Posterior vena cava (tissue), 2 donors: ENCODE results near the gene KL. TPM values are rescaled to one million over a fixed set of nuclear protein-coding genes. Genes with fewer than 3 reads are reported as not detected.

Experiments
- DNase-seq: peaks from one replicate; pipeline ENCODE4 v3.0.0-alpha.2; 2020; ENCODE audit warnings: low spot score
- intact Hi-C, 2 donors: fragments of 100-400 bp; cut with DNase I; formaldehyde crosslinking; loops; one replicate each; pipeline versions ENCODE4 v1.14.1 to v1.14.2; 2022 to 2023
- total RNA-seq, 2 donors: library from RNA; stranded (reverse); fragmentation: NEBNext Ultra II Directional; extraction: Animal tissue kit (Norgen Biotek cat#: 25700); gene quantifications; one replicate each; pipeline ENCODE4 v1.2.1, GENCODE V29; 2021
- donor health status: DM: yes; HTN: yes; CAD: no.
- donor health status: DM: yes; HTN: yes; CAD: no.

KL gene
- total RNA-seq, 2 donors from 2014 or later: 2.1 to 2.4 TPM

GRCh38 chr13:33072759-33073158 lies 56.5 kb downstream of the KL start:
- DNase-seq: no peak
- intact Hi-C loops: no loop called here

- no peak for DNase-seq
- intact Hi-C loops: no loop called here
Observed at GRCh38 chr13:33073338-33073737, 57.1 kb downstream of the KL start.

- DNase-seq: no peak
Observed at GRCh38 chr13:33076001-33076992, 60.1 kb downstream of the KL start.

GRCh38 chr13:33078263-33078662 lies 62.0 kb downstream of the KL start:
- intact Hi-C loops: no loop called here

More at GRCh38 chr13:33076001-33076992, 60.1 kb downstream of the KL start:
- intact Hi-C loops: no loop called here

GRCh38 chr13:33079960-33080359 lies 63.7 kb downstream of the KL start:
- no peak for DNase-seq
- intact Hi-C loops: no loop called here

More at GRCh38 chr13:33078263-33078662, 62.0 kb downstream of the KL start:
- no peak for DNase-seq

GRCh38 chr13:33080972-33081590 lies 64.9 kb downstream of the KL start:
- intact Hi-C loops: no loop called here
- no peak for DNase-seq

- no peak for DNase-seq
- intact Hi-C loops: no loop called here
Observed at GRCh38 chr13:33081666-33082065, 65.4 kb downstream of the KL start.

- intact Hi-C loops: no loop called here
- no peak for DNase-seq
Observed at GRCh38 chr13:33083054-33083453, 66.8 kb downstream of the KL start.

- no peak for DNase-seq
- intact Hi-C loops: no loop called here
Observed at GRCh38 chr13:33087091-33087490, 70.9 kb downstream of the KL start.

GRCh38 chr13:33087790-33088189 lies 71.6 kb downstream of the KL start:
- intact Hi-C loops: no loop called here

GRCh38 chr13:33089311-33089710 lies 73.1 kb downstream of the KL start:
- DNase-seq: no peak
- intact Hi-C loops: no loop called here

More at GRCh38 chr13:33087790-33088189, 71.6 kb downstream of the KL start:
- no peak for DNase-seq

- no peak for DNase-seq
- intact Hi-C loops: no loop called here
Observed at GRCh38 chr13:33090755-33091414, 74.7 kb downstream of the KL start.

GRCh38 chr13:33091415-33091774 lies 75.2 kb downstream of the KL start:
- DNase-seq: no peak
- intact Hi-C loops: no loop called here

GRCh38 chr13:33092073-33092987 lies 76.1 kb downstream of the KL start:
- intact Hi-C loops: no loop called here
- no peak for DNase-seq

GRCh38 chr13:33096886-33097605 lies 80.8 kb downstream of the KL start:
- intact Hi-C loops: no loop called here
- DNase-seq: no peak

GRCh38 chr13:33099860-33100259 lies 83.6 kb downstream of the KL start:
- no peak for DNase-seq
- intact Hi-C loops: no loop called here

GRCh38 chr13:33100886-33101285 lies 84.7 kb downstream of the KL start:
- DNase-seq: no peak
- intact Hi-C loops: no loop called here

GRCh38 chr13:33101835-33102234 lies 85.6 kb downstream of the KL start:
- intact Hi-C loops: no loop called here
- no peak for DNase-seq
